Glomerular endothelial cell (primary cell): ENCODE results near the gene EPB41L5. TPM values are rescaled to one million over a fixed set of nuclear protein-coding genes. Genes with fewer than 3 reads are reported as not detected.
"Not testable (repeated sequence)": the region's sequence is repeated elsewhere in the genome, so short reads cannot be mapped to it uniquely, and the experiment has no call there.

Experiments used
- DNase-seq: peaks from one replicate; pipeline ENCODE4 v3.0.0-alpha.2; 2011; ENCODE audit warnings: low read depth, low spot score; ENCODE audit errors: extremely low read depth
- total RNA-seq: library from RNA; depleted of rRNA; stranded (reverse); fragments of >200 nt; gene quantifications from 2 replicates; pipeline ENCODE4 v1.2.3, GENCODE V29; 2015

EPB41L5 gene
- total RNA-seq, 1 donor from 2014 or later, result 17.3 TPM

DNA sequence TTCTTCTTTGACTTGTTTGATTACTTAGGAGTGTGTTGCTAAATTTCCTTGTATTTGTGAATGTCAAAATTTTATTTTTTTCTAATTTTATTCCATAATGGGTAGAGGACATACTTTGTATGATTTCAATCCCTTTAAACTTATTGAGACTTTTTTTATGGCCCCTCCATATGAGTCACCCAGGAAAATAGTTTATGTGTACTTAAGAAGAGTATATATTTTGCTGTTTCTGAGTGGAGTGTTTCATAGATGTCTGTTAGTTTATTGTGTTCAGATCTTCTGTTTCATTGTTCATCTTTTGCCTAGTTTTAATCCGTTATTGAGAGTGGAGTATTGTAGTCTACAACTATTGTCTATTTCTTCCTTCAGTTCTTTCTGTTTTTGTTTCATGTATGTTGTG, 81.9 kb downstream of the EPB41L5 start:
- DNase-seq, result no peak

DNA sequence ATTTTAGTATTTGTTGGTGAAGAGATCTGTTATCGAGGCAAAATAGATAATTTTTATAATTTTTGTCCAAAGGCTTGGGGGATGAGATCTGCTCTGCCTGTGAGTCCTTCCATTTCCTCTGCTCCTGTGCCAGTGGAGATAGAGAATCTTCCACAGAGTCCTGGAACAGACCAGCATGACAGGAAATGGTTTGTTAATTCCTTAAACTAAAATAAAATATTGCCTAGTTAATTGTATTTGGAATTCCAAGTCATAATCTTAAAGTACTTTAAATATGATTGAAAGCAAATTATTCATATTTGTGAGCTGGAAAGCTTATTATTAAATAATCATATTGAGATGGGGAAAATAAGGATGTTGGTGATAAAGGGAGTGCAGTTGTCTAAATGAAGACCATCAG, 87.8 kb downstream of the EPB41L5 start:
- DNase-seq, result no peak

DNA sequence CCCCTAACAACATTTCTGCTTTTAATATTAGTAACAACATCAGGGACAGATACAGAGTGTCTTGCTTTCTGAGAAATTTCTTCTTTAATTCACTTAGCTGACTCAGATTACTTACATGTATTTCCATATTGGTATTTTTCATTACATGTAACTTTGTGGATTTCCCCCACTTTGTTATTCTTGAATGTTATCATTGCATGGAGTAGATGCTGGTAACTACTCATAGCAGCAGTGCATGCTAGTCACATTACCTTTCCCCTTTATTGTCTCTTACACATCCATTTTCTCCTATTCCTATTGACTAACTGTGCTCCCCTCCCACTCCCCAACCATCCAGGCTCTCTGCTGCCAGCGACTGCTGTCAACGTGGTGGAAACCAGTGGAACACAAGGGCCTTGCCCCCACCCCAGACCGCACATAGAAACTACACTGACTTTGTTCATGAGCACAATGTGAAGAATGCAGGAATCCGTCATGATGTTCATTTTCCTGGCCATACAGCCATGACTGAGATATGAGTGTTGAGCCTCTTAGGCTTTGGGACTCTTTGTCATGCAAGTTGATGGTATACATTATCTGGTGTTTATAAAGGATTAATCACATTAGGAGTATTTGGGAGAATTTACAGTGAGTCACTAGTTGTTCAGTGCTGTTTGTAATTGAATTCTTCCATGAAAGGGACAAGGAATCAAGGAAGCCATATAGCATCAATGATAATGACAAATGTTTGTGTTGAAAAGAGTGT, 91.0 kb downstream of the EPB41L5 start:
- no peak for DNase-seq

DNA sequence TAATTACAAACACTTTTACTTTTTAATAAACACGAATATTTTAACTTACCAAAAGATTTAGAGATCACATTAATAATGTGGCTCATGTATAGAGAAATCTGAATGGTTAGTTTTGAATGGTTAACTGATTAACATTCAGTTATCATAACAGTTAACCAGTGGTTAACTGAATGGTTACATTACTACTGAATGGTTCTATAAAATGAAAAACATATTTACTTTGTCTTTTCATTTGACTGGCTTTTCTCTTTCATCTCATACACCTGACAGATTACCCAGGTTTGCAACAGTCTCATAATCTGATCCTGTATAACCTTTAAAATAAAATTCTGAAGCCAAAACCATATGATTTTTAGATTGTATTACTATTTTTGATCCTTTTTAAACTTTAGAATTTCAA, 91.9 kb downstream of the EPB41L5 start:
- no peak for DNase-seq

DNA sequence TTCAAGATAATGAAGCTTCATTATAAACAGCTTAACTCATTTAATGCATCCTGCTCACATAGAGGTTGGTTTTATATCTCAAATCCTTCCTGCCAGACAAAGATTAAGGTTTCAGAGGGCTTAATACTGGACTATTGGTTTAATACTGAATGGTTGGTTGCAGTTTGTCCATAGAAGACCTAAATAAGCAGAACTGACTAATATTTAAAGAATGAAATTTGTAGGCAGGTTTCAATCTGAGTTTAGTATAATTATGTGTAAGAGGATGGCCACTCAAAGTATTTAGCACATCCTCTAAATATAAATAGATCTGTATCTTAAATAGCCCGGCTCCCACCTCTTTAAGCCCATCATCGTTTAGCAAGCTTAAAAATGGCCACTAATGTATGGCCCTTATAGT, 92.5 kb downstream of the EPB41L5 start:
- no peak for DNase-seq

DNA sequence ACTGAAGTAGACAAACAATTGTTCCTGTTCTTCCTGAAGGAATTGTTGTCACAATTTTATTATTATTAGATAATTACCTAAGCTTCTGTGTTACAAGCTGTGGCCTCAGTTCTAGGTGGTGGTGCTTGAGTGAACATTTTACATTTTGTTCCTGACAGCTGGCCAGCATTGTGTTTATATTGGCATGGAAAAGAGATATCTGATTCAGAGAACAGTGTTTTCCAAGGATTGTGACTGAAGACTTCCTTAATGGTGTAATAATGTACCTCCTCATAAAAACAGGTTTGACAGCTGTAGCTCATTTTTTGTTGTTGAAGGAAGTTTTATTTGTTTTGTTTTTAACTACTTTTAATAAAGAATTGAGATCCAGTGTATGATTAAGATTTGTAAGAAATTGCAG, 95.2 kb downstream of the EPB41L5 start:
- peak; percentile 51 for DNase-seq

DNA sequence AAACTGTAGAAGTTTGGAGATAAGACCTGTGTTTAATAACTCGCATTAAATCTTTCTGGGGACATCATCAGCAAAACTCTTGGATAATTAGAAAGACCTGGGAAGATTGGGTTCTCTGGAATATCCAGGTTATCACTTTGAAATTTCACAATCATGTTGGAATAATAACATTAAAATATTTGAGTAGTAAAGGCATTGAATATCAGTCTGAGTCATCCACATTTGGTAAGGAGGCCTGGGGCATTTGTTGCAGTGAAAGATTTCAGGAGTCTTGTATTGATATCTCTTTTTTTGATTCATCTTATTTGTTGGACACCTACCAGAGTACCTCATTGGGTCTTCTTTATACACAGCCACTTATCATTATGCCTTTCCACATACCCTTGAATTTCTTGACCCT, 95.9 kb downstream of the EPB41L5 start:
- no peak for DNase-seq

DNA sequence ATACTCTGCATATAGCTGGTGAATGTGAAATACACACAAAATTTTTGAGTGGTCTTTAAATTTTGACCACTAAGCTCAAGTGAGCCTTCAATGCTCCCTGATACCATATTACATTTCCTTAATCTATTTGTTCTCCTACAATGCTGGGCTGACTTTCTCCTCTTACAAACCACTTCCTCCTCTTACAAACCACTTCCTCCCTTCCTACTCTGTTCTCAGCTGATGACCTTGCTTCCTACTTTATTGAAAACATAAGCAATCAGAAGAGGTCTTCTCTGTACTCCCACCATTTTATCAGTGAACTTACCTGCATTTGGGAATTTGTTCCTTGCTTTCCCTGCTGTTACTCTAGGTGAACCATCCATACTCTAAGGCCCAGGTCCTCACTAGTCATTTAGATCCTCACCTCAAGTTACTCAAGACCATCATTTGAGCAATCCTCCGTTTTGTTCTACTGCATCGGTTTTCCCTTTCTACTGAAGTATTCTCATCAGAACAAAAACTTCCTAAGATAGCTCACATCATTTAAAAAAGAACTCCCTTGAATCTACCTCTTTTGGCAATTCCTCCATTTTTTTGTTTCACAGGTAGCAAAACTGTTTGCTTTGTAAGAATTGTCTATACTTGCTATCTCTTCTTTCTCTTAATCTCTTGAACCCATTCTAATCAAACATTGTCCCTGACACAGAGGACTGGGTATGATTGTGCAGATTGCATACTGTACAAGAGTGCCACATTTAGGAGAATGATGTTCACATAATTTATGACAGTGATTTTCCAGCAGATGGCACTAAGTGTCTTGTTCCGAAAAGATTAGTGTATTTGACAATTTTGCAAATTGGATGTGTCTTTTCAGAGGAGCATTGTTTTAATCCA, 96.5 kb downstream of the EPB41L5 start:
- DNase-seq, result no peak

DNA sequence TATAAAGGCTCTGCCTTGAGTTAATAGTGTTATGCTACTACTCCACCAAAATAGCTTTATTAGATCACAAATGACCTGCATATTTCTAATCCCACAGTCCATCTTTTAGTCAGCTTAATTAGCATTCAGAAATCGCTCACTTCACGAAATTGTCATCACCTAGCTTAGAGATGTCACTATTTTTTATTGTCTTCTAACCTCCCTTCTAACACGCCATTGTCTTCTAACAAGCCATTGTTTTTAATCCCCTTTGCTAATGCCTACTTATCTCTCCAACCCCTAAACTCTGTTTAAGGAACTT, 97.1 kb downstream of the EPB41L5 start:
- no peak for DNase-seq

DNA sequence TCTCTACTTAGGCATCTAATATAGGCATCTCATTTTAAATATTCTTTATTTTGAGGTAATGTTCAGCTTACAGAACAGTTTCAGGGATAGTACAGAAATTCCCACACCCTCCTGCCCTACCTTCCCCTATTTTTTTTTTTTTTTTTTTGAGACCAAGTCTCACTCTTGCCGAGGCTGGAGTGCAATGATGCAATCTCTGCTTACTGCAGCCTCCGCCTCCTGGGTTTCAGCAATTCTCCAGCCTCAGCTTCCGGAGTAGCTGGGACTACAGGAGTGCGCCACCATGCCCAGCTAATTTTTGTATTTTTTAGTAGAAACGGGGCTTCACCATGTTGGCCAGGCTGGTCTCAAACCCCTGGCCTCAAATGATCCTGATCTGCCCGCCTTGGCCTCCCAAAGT, 97.6 kb downstream of the EPB41L5 start:
- no peak for DNase-seq

DNA sequence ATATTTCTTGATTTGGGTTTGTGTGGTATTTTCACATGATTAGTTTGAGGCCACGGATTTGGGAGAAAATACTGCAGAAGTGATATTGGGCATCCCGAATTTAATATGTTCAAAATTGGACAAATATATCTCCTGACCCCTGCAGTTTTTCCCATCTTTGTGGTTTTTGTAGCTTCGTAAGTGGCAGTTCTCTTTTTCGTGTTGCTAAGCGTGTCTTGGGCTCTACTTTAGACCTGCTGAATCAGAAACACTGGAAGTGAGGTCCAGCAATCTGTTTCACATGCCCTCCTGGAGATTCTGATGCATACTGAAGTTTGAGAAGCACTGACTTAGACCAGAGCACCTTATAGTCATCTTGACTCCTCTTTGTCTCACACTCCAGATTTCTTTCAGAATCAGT, 98.3 kb downstream of the EPB41L5 start:
- DNase-seq, result no peak

DNA sequence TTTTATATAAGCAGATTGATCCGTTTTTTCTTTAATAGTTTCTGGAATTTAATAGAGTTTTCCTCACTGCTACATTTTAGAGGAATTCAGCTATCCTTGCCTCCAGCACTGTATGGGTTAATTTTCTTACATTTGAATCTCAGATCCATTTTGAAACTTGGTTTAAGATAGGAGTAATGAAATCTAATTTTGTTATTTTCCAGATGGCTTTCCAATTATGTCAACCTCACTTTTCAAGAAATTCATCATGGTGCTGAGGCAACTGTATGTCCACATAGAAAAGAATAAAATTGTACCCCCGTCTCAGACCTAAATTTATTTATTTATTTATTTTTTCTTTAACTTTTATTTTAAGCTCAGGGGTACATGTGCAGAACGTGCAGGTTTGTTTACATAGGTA, 105.1 kb downstream of the EPB41L5 start:
- no peak for DNase-seq

DNA sequence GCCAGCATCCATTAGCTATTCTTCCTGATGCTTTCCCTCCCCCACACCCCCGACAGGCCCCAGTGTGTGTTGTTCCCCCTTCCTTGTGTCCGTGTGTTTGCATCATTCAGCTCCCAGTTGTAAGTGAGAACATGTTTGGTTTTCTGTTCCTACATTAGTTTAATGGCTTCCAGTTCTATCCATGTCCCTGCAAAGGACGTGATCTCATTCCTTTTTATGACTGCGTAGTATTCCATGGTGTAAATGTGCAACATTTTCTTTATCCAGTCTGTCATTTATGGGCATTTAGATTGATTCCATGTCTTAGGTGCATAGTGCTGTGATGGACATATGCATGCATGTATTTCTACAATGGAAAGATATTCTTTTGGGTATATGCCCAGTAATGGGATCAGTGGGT, 105.6 kb downstream of the EPB41L5 start:
- DNase-seq, result no peak

DNA sequence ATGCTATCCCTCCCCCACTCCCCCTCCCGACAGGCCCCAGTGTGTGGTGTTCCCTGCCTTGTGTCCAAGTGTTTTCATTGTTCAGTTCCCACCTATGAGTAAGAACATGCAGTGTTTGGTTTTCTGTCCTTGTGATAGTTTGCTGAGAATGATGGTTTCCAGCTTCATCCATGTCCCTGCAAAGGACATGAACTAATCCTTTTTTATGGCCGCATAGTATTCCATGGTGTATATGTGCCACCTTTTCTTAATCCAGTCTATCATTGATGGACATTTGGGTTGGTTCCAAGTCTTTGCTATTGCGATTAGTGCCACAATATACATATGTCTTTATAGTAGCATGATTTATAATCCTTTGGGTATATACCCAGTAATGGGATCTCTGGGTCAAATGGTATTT, 108.5 kb downstream of the EPB41L5 start:
- not testable (repeated sequence) for DNase-seq

DNA sequence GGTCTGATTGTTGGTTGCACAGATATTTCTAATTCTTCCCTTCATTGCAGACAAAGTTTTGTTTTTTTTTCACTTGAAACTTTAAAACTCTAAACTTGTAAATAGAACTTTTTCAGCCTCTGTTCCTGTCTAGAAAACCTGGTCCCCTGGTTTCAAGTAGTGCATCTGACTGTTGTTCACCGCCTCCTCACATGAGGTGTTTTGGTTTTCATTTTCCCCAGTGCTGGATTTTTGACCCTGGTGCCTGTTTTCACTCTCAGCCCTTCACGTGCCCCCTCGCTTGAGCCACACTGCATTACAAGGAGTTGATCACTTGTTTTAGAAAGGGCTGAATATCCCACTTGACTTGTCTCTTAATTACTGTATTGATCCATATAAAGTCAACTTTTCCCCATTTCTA, 110.2 kb downstream of the EPB41L5 start:
- DNase-seq, result no peak

DNA sequence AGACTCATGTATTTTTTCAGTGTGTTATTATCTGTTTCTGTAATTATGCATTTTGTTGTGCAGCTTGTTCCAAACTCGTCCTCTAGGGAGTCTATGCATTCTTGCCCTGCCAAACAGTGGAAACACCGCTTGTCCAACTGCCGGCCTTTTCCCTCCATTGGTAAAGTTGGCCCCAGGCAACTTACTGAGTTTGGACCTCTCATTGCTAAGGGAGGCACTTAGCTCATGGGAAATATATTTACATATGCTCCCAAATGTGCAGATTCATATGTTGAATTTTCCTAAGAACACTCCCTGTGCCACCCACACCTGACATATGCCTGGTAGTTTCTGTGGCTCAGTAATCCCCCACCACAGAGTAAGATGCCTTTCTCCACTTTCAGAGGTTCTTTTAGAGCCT, 112.3 kb downstream of the EPB41L5 start:
- no peak for DNase-seq

DNA sequence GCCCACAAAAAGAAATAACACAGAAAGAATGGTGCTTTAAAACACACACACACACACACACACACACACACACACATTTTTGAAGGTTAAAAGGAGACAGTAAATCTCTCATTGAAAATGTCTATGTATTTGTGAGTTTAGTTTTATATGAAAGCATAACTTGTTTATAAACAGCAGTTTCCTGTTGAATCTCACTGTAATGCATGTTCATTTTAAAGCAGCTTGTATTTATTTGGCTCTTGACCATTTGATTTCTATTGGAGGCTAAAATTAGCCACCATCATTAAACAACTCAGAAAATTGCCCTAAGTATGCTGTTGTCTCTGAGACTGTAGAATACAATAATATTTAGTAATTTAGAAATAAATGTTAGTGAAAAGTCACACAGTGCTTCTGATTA, 115.3 kb downstream of the EPB41L5 start:
- no peak for DNase-seq

DNA sequence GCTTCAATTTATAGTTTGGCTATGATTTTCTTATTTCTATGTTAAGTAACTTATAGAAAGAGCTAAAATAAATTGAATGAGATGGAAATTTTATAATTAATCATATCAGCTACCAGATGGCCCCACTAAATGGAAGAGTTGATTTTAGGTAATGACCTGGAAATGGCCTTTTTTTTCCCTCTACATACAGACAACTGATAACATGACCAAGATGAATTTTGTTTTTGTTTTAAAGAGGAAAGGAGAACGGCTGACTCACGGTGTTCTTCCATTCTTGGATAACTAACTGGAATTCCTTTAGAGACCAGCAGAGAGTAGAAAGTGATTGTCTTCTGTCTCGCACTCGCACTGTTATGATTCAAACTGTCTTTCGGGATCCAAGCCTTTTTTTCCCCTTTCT, 119.3 kb downstream of the EPB41L5 start:
- DNase-seq, result peak; percentile 78

DNA sequence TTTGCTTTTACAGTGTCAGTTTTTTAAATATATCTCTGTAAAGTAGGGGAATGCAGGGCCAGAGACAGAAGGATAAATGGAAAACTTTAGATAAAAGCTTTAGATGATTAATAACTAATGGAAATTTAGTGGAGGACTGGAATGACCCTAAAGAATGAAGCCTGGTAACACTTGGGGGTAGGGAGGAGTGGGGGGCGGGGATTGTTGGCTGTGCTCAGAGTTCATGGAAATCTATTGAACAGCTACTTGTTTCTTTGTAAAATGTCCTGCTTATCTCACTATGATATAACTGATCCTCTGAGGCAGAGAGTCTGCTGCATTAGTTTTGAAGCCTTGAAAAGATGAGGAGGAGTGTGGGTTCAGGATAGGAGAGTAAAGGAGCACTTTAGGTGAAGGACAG, 119.8 kb downstream of the EPB41L5 start:
- DNase-seq, result no peak

DNA sequence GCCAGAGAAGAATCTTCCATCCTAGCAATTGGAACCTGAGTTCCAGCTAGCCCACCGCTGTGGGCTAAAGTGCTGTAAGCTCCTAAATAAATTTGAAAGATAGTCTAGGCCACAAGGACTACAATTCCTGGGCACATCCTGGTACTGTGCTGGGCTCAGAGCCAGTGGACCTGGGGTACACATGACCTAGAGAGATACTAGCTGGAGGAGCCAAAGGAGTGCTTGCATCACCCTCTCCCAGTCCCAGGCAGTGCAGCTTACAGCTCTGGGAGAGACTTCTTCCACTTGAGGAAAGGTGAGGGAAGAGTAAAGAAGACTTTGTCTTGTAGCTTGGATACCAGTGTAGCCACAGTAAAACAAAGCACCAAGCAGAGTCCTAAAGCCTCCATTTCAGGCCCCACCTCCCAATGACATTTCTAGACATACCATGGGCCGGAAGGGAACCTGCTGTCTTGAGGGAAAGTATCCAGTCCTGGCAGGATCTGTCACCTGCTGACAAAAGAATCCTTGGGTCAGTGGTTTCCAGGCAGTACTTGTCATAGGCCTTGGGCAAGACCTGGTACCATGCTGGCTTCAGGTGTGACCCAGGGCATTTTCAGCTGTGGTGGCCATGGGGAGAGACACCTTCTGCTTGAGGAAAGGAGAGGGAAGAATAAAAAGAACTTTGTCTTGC, 120.8 kb downstream of the EPB41L5 start:
- no peak for DNase-seq

DNA sequence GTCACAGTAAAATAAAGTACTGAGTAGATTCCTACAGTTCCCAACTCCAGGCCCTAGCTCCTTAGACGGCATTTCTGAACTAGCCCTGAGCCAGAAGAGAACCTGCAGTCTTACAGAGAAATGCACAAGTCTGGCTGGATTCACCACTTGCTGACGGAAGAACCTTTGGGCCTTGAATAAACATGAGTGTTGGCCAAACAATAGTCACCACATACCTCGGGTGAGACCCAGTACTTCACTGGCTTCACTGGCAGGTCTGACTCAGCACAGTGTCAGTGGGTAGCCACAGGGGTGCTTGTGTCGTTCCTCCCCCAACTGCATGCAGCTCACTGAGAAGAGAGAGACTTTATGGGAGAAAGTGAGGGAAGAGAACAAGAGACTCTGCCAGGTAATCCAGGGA, 121.4 kb downstream of the EPB41L5 start:
- peak; percentile 84 for DNase-seq

DNA sequence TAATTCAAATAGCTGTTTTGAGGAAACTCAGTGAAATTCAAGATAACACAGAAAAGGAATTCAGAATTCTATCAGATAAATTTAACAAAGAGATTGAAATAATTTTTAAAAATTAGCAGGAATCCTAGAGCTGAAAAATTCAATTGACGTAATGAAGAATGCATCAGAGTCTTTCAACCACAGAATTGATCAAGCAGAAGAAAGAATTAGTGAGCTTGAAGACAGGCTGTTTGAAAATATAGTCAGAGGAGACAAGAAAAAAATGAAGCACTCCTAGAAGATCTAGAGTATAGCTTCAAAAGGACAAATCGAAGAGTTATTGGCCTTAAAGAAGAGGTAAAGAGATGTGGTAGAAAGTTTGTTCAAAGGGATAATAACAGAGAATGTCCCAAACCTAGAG, 122.1 kb downstream of the EPB41L5 start:
- DNase-seq, result not testable (repeated sequence)
